ENCODE measurements around the gene NKAIN4.

Gene NKAIN4

GRCh38 chr20:63255931-63256704 is 1.9 kb upstream of the NKAIN4 start:
- DNase-seq = no peak

- no peak for DNase-seq
Observed at GRCh38 chr20:63254606-63255384, 532 bp upstream of the NKAIN4 start.

- no peak for DNase-seq
Observed at GRCh38 chr20:63253438-63254231, 628 bp downstream of the NKAIN4 start.

- DNase-seq = no peak
Observed at GRCh38 chr20:63253065-63253437, 1.2 kb downstream of the NKAIN4 start.

- no peak for DNase-seq
Observed at GRCh38 chr20:63252284-63252711, 2.0 kb downstream of the NKAIN4 start.

- peak in 1 of 4 experiments; percentile 21 for DNase-seq
Observed at GRCh38 chr20:63251350-63251749, 2.9 kb downstream of the NKAIN4 start.

- DNase-seq = no peak
Observed at GRCh38 chr20:63249891-63250290, 4.4 kb downstream of the NKAIN4 start.

- DNase-seq = no peak
Observed at GRCh38 chr20:63248835-63249591, 5.2 kb downstream of the NKAIN4 start.

- DNase-seq = no peak
Observed at GRCh38 chr20:63247671-63248228, 6.5 kb downstream of the NKAIN4 start.

- DNase-seq = peak in 1 of 4 experiments; percentile 16
Observed at GRCh38 chr20:63246490-63247288, 7.6 kb downstream of the NKAIN4 start.

GRCh38 chr20:63244468-63244867 is 9.8 kb downstream of the NKAIN4 start:
- no peak for DNase-seq

GRCh38 chr20:63243604-63244247 is 10.5 kb downstream of the NKAIN4 start:
- DNase-seq = no peak

- DNase-seq = no peak
Observed at GRCh38 chr20:63242736-63243135, 11.5 kb downstream of the NKAIN4 start.

GRCh38 chr20:63241272-63241671 is 13.0 kb downstream of the NKAIN4 start:
- no peak for DNase-seq

- no peak for DNase-seq
Observed at GRCh38 chr20:63240004-63240403, 14.3 kb downstream of the NKAIN4 start.

GRCh38 chr20:63239431-63239830 is 14.8 kb downstream of the NKAIN4 start:
- no peak for DNase-seq

GRCh38 chr20:63238514-63239125 is 15.6 kb downstream of the NKAIN4 start:
- no peak for DNase-seq

GRCh38 chr20:63238031-63238430 is 16.2 kb downstream of the NKAIN4 start:
- no peak for DNase-seq

- DNase-seq = no peak
Observed at GRCh38 chr20:63236116-63236837, 18.0 kb downstream of the NKAIN4 start.
